HepG2 (cell line): ENCODE measurements around the gene SLC19A1. TPM values are rescaled to one million over a fixed set of nuclear protein-coding genes. Genes with fewer than 3 reads are reported as not detected.

Experiments used
- CCDC6 ChIP-seq: sonication (generic); formaldehyde crosslinking; IDR thresholded peaks from 2 replicates; pipeline ENCODE4 v1.8.1; 2022; ENCODE audit warnings: mild to moderate bottlenecking, missing genetic modification reagents, moderate library complexity
- CREM ChIP-seq, 2 experiments: sonication (generic) in 1 of 2; formaldehyde crosslinking in 1 of 2; IDR thresholded peaks; 2 replicates each; pipeline versions ENCODE4 v1.4.0 to v1.6.1; 2016 to 2020; ENCODE audit warnings: antibody characterized with exemption in 1 of 2, mild to moderate bottlenecking in 1 of 2, missing genetic modification reagents in 1 of 2
- GABPB1 ChIP-seq: IDR thresholded peaks from 2 replicates; pipeline ENCODE4 v1.6.1; 2016; ENCODE audit warnings: mild to moderate bottlenecking, missing genetic modification reagents, moderate library complexity, missing compliant biosample characterization
- HNRNPH1 ChIP-seq: fragments of 200-400 bp; formaldehyde crosslinking; optimal IDR thresholded peaks from 2 replicates; pipeline ENCODE3; 2017; ENCODE audit warnings: mild to moderate bottlenecking, low read depth, low read length
- KDM5A ChIP-seq: fragments of 200-600 bp; sonication (generic); IDR thresholded peaks from 2 replicates; pipeline ENCODE4 v1.7.0; 2018; ENCODE audit warnings: antibody characterized with exemption, mild to moderate bottlenecking, low read length, borderline replicate concordance
- MTA1 ChIP-seq: sonication (generic); formaldehyde crosslinking; IDR thresholded peaks from 2 replicates; pipeline ENCODE4 v1.4.0; 2020; ENCODE audit warnings: missing genetic modification reagents, mild to moderate bottlenecking, borderline replicate concordance
- NR2F1 ChIP-seq, 2 experiments: fragments of 450-650 bp in 1 of 2; formaldehyde crosslinking in 1 of 2; IDR thresholded peaks; 2 replicates each; pipeline versions ENCODE4 v1.5.0 to v1.6.1; 2016 to 2020; ENCODE audit warnings: mild to moderate bottlenecking in 1 of 2, missing compliant biosample characterization in 1 of 2, missing genetic modification reagents in 1 of 2, moderate library complexity in 1 of 2
- SAFB2 ChIP-seq: sonication (generic); formaldehyde crosslinking; IDR thresholded peaks from 2 replicates; pipeline ENCODE4 v1.5.1; 2020; ENCODE audit warnings: missing genetic modification reagents, low read depth, mild to moderate bottlenecking, borderline replicate concordance
- SALL1 ChIP-seq: sonication (generic); formaldehyde crosslinking; IDR thresholded peaks from 2 replicates; pipeline ENCODE4 v1.8.0; 2022; ENCODE audit warnings: mild to moderate bottlenecking, missing genetic modification reagents
- TOPORS ChIP-seq: sonication (generic); formaldehyde crosslinking; IDR thresholded peaks from 2 replicates; pipeline ENCODE4 v1.8.0; 2023; ENCODE audit warnings: mild to moderate bottlenecking, missing genetic modification reagents
- TRAFD1 ChIP-seq: sonication (generic); formaldehyde crosslinking; IDR thresholded peaks from 2 replicates; pipeline ENCODE4 v1.5.1; 2020; ENCODE audit warnings: missing genetic modification reagents, mild to moderate bottlenecking, borderline replicate concordance
- ZBTB2 ChIP-seq: sonication (generic); formaldehyde crosslinking; IDR thresholded peaks from 2 replicates; pipeline ENCODE4 v1.8.0; 2022; ENCODE audit warnings: low read depth, missing genetic modification reagents
- ZBTB20 ChIP-seq: sonication (generic); formaldehyde crosslinking; IDR thresholded peaks from 2 replicates; pipeline ENCODE4 v1.8.1; 2023; ENCODE audit warnings: missing genetic modification reagents, low read depth, mild to moderate bottlenecking, borderline replicate concordance
- ZBTB26 ChIP-seq: IDR thresholded peaks from 2 replicates; pipeline ENCODE4 v1.6.1; 2016; ENCODE audit warnings: missing compliant biosample characterization, missing genetic modification reagents, borderline replicate concordance
- ZMYM2 ChIP-seq: sonication (generic); formaldehyde crosslinking; IDR thresholded peaks from 2 replicates; pipeline ENCODE4 v1.8.0; 2022; ENCODE audit warnings: mild to moderate bottlenecking, missing genetic modification reagents
- ZNF17 ChIP-seq: sonication (generic); formaldehyde crosslinking; IDR thresholded peaks from 2 replicates; pipeline ENCODE4 v1.5.0; 2020; ENCODE audit warnings: mild to moderate bottlenecking, missing genetic modification reagents
- ZNF383 ChIP-seq: sonication (generic); formaldehyde crosslinking; IDR thresholded peaks from 2 replicates; pipeline ENCODE4 v1.4.0; 2020; ENCODE audit warnings: missing genetic modification reagents, mild to moderate bottlenecking, borderline replicate concordance
- ZNF558 ChIP-seq: sonication (generic); formaldehyde crosslinking; IDR thresholded peaks from 2 replicates; pipeline ENCODE4 v1.9.0; 2022; ENCODE audit warnings: mild to moderate bottlenecking, missing genetic modification reagents, borderline replicate concordance
- ZNF652 ChIP-seq: IDR thresholded peaks from 2 replicates; pipeline ENCODE4 v1.6.1; 2016; ENCODE audit warnings: low read depth, borderline replicate concordance
- polyA plus RNA-seq, 8 experiments: library from polyadenylated mRNA; depleted of rRNA in 3 of 8; stranded (reverse) in 7 of 8; unstranded in 1 of 8; fragments of >200 nt; fragmentation: Illumina TruSeq in 4 of 8; extraction: Trizol in 4 of 8; gene quantifications; 2 replicates each; pipeline versions ENCODE4 v1.2.1 to v1.2.3, GENCODE V29; 2011 to 2016; ENCODE audit warnings: low read depth in 4 of 8, missing spikeins in 1 of 8, mixed read lengths in 1 of 8; ENCODE audit not compliant: insufficient read depth in 1 of 8
- total RNA-seq, 5 experiments: library from RNA; depleted of rRNA; stranded (reverse); fragments of >200 nt; fragmentation: Illumina TruSeq; extraction: Trizol; gene quantifications; 2 replicates each; pipeline ENCODE4 v1.2.3, GENCODE V29; 2016; ENCODE audit warnings: low read depth in 1 of 5
- TF ChIP-seq, protein P1 (sequence below): sonication (generic); formaldehyde crosslinking; conservative IDR thresholded peaks from 2 replicates; pipeline ENCODE4 v1.5.0; 2020; ENCODE audit warnings: missing genetic modification reagents
- TF ChIP-seq, protein P2 (sequence below): IDR thresholded peaks from 2 replicates; pipeline ENCODE4 v1.6.1; 2016; ENCODE audit warnings: low read depth, control low read depth

The SLC19A1 gene
- total and polyA plus RNA-seq, 2 of the 13 experiments (the other 11 are each of a cell fraction or from before 2014, with no cell fraction given): 21.8 to 23.0 TPM

GRCh38 chr21:45525153-45525909, 16.9 kb downstream of the SLC19A1 start (continued):
- TF ChIP-seq ZNF558 (CRISPR knock-in tag) (no peak), ZNF17 (CRISPR knock-in tag) (no peak), ZBTB2 (CRISPR knock-in tag) (no peak; the same call in 1 of the 2 replicates), CCDC6 (no peak), CREM (IDR thresholded peaks at IDR 0.05) (no peak), CREM (CRISPR knock-in tag; IDR thresholded peaks at IDR 0.05) (no peak), ZMYM2 (CRISPR knock-in tag) (0 out of 2 replicates have a peak, but pooled peaks have one; percentile 46), ZNF383 (no peak), GABPB1 (CRISPR knock-in tag) (peak; percentile 78), KDM5A (no peak), ZBTB26 (CRISPR knock-in tag) (peak; percentile 46; the same call in 1 of the 2 replicates), SAFB2 (CRISPR knock-in tag) (no peak), ZBTB20 (CRISPR knock-in tag) (peak; percentile 66; the same call in 1 of the 2 replicates), TRAFD1 (CRISPR knock-in tag) (no peak), TOPORS (CRISPR knock-in tag) (0 out of 2 replicates have a peak, but pooled peaks have one; percentile 50), NR2F1 (CRISPR knock-in tag; IDR thresholded peaks at IDR 0.05) (peak; percentile 89), ZNF652 (CRISPR knock-in tag) (peak; percentile 91), MTA1 (peak; percentile 94), SALL1 (CRISPR knock-in tag) (peak; percentile 89), HNRNPH1 (no peak)
- TF ChIP-seq, protein P1, sequence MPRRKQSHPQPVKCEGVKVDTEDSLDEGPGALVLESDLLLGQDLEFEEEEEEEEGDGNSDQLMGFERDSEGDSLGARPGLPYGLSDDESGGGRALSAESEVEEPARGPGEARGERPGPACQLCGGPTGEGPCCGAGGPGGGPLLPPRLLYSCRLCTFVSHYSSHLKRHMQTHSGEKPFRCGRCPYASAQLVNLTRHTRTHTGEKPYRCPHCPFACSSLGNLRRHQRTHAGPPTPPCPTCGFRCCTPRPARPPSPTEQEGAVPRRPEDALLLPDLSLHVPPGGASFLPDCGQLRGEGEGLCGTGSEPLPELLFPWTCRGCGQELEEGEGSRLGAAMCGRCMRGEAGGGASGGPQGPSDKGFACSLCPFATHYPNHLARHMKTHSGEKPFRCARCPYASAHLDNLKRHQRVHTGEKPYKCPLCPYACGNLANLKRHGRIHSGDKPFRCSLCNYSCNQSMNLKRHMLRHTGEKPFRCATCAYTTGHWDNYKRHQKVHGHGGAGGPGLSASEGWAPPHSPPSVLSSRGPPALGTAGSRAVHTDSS: no peak
- TF ChIP-seq, protein P2, sequence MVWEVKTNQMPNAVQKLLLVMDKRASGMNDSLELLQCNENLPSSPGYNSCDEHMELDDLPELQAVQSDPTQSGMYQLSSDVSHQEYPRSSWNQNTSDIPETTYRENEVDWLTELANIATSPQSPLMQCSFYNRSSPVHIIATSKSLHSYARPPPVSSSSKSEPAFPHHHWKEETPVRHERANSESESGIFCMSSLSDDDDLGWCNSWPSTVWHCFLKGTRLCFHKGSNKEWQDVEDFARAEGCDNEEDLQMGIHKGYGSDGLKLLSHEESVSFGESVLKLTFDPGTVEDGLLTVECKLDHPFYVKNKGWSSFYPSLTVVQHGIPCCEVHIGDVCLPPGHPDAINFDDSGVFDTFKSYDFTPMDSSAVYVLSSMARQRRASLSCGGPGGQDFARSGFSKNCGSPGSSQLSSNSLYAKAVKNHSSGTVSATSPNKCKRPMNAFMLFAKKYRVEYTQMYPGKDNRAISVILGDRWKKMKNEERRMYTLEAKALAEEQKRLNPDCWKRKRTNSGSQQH (CRISPR knock-in tag): no peak
